HL-60 (cell line): ENCODE results near the gene UNC5C.
"Not testable (repeated sequence)": the region's sequence is repeated elsewhere in the genome, so short reads cannot be mapped to it uniquely, and the experiment has no call there.

Experiments used
- DNase-seq, 2 experiments: peaks; one replicate each; pipeline ENCODE4 v3.0.0-alpha.2; 2010 to 2020; ENCODE audit warnings: low read depth in 1 of 2, low spot score in 1 of 2
- H3K27ac ChIP-seq: fragments of 250-450 bp; sonication (Bioruptor Pico); replicated peaks from 2 replicates; pipeline ENCODE4 v1.5.1; 2020; ENCODE audit warnings: mild to moderate bottlenecking, moderate library complexity
- H3K27me3 ChIP-seq: fragments of 250-450 bp; sonication (Bioruptor Pico); 2 replicates; pipeline ENCODE4 v1.5.1; 2021; ENCODE audit warnings: mild to moderate bottlenecking, moderate library complexity; ENCODE audit not compliant: insufficient read depth, poor library complexity, severe bottlenecking
- H3K4me3 ChIP-seq: replicated peaks from 2 replicates; pipeline ENCODE4 v1.5.1; 2011; ENCODE audit warnings: mild to moderate bottlenecking, control low read depth, low read length; ENCODE audit not compliant: insufficient read depth
- CTCF ChIP-seq: IDR thresholded peaks from one replicate; pipeline ENCODE4 v1.5.1; 2011; ENCODE audit warnings: low read length, control low read depth, inconsistent platforms; ENCODE audit not compliant: insufficient read depth
- GABPA ChIP-seq: IDR thresholded peaks from 2 replicates; pipeline ENCODE4 v1.6.1; 2012; ENCODE audit warnings: low read depth
- POLR2AphosphoS5 ChIP-seq: IDR thresholded peaks from 2 replicates; pipeline ENCODE4 v1.6.1; 2012; ENCODE audit warnings: low read depth
- REST ChIP-seq: IDR thresholded peaks from 2 replicates; pipeline ENCODE4 v1.6.1; 2012; ENCODE audit warnings: low read depth; ENCODE audit not compliant: insufficient replicate concordance
- SPI1 ChIP-seq: IDR thresholded peaks from 2 replicates; pipeline ENCODE4 v1.6.1; 2012; ENCODE audit warnings: low read depth, mild to moderate bottlenecking, borderline replicate concordance

The UNC5C gene

GRCh38 chr4:95180531-95181242, 368.1 kb downstream of the UNC5C start:
- TF ChIP-seq POLR2AphosphoS5 (no peak), GABPA (no peak), SPI1 (no peak), CTCF (no peak), REST (no peak)

GRCh38 chr4:95178938-95179337, 369.8 kb downstream of the UNC5C start:
- TF ChIP-seq POLR2AphosphoS5 = no peak
- no peak for TF ChIP-seq GABPA
- no peak for TF ChIP-seq SPI1
- TF ChIP-seq CTCF = no peak
- no peak for TF ChIP-seq REST
- Histone ChIP-seq H3K27ac (no peak overlapping the region), H3K4me3 (no peak overlapping the region), H3K27me3 (no peaks in the 10 kb centered on the region)
- no peak for DNase-seq

More at GRCh38 chr4:95180531-95181242, 368.1 kb downstream of the UNC5C start:
- no peak for DNase-seq
- H3K27me3 ChIP-seq = no peaks in the 10 kb centered on the region
- no peak overlapping the region for H3K27ac ChIP-seq
- no peak overlapping the region for H3K4me3 ChIP-seq

- H3K4me3 ChIP-seq, H3K27me3 ChIP-seq, H3K27ac ChIP-seq, DNase-seq: not testable (repeated sequence)
Observed at GRCh38 chr4:95171377-95171776, 377.4 kb downstream of the UNC5C start.

- TF ChIP-seq POLR2AphosphoS5 = no peak
- no peak for TF ChIP-seq GABPA
- no peak for TF ChIP-seq CTCF
- TF ChIP-seq REST = no peak
- TF ChIP-seq SPI1 = no peak
- no peak for DNase-seq
- Histone ChIP-seq H3K27me3 (no peaks in the 10 kb centered on the region), H3K27ac (no peak overlapping the region), H3K4me3 (no peak overlapping the region)
Observed at GRCh38 chr4:95170176-95170575, 378.6 kb downstream of the UNC5C start.
